ENCODE data around the gene ACYP1. TPM values are rescaled to one million over a fixed set of nuclear protein-coding genes. Genes with fewer than 3 reads are reported as not detected.

The ACYP1 gene
- total and polyA plus RNA-seq, 2 of the 13 experiments (the other 11 are each of a cell fraction or from before 2014, with no cell fraction given) = 9.7 to 22.4 TPM

DNA sequence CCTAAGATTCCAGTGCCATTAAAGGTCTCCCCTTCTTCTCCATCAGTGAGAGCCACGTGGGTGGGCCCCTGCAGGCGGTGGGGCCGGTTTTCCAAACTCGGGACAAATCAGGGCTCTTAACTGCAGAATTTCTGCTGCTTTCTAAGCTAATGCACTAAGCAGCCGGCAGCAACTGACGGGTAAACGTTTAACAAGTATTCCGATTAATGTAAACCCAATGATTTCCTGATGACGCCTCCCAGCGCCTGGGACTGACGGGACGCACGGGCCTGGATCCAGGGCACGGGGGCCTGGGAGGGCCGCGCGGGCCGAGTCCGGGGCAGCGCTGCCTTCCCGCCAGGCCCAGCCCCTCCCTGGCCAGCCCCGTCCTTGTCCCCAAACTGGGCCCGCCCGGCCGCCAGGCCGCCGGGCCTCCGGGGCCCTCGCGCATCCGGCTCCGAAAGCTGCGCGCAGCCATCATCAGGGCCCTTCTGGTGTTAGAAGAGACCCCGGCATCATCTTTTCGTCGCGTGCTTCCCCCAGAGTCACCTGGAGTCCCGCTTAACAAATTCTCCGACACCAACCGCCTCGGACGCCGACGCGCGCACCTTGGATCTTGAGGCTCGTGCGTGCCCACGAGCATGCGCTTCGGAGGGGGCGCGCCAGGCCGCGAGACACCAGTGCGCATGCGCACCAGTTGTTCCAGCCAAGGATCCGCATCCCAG is 12.8 kb downstream of the ACYP1 start, which contains the start of gene MLH3 (continued):
- TF ChIP-seq ATF7 (IDR thresholded peaks at IDR 0.05) (no peak), ATF7 (CRISPR knock-in tag; IDR thresholded peaks at IDR 0.05) (no peak), ZNF615 (CRISPR knock-in tag; IDR thresholded peaks at IDR 0.05; ENCODE audit: borderline replicate concordance) (no peak), ZNF33A (CRISPR knock-in tag; IDR thresholded peaks at IDR 0.05; ENCODE audit: borderline replicate concordance) (no peak), ZNF790 (CRISPR knock-in tag; IDR thresholded peaks at IDR 0.05; ENCODE audit: borderline replicate concordance) (peak; percentile 87; the same call in 1 of the 2 replicates), ZNF543 (CRISPR knock-in tag; IDR thresholded peaks at IDR 0.05) (peak; percentile 29; the same call in 1 of the 2 replicates), ZNF572 (CRISPR knock-in tag; IDR thresholded peaks at IDR 0.05) (no peak), ZNF296 (CRISPR knock-in tag; conservative IDR thresholded peaks at IDR 0.05) (no peak), SMAD1 (CRISPR knock-in tag; IDR thresholded peaks at IDR 0.05; ENCODE audit: borderline replicate concordance, low read depth) (0 out of 2 replicates have a peak, but pooled peaks have one; percentile 69), STAT5B (CRISPR knock-in tag; IDR thresholded peaks at IDR 0.05) (no peak), GABPB1 (CRISPR knock-in tag; IDR thresholded peaks at IDR 0.05) (peak; percentile 59), HNF4G (IDR thresholded peaks at IDR 0.05; ENCODE audit: borderline replicate concordance, low read depth, low read length) (no peak), HNF4G (CRISPR knock-in tag; IDR thresholded peaks at IDR 0.05; ENCODE audit: borderline replicate concordance, low read depth) (0 out of 2 replicates have a peak, but pooled peaks have one; percentile 39), ZNF407 (CRISPR knock-in tag; IDR thresholded peaks at IDR 0.05; ENCODE audit: not compliant biosample characterization) (peak; percentile 70), ZNF263 (CRISPR knock-in tag; IDR thresholded peaks at IDR 0.05) (no peak), ZNF256 (CRISPR knock-in tag; conservative IDR thresholded peaks at IDR 0.05) (no peak), IRX3 (CRISPR knock-in tag; IDR thresholded peaks at IDR 0.05; ENCODE audit: borderline replicate concordance, low read depth) (no peak), ZNF607 (CRISPR knock-in tag; IDR thresholded peaks at IDR 0.05; ENCODE audit: borderline replicate concordance) (no peak)
- TF ChIP-seq, protein P1, sequence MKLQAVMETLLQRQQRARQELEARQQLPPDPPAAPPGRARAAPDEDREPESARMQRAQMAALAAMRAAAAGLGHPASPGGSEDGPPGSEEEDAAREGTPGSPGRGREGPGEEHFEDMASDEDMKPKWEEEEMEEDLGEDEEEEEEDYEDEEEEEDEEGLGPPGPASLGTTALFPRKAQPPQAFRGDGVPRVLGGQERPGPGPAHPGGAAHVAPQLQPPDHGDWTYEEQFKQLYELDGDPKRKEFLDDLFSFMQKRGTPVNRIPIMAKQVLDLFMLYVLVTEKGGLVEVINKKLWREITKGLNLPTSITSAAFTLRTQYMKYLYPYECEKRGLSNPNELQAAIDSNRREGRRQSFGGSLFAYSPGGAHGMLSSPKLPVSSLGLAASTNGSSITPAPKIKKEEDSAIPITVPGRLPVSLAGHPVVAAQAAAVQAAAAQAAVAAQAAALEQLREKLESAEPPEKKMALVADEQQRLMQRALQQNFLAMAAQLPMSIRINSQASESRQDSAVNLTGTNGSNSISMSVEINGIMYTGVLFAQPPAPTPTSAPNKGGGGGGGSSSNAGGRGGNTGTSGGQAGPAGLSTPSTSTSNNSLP (IDR thresholded peaks at IDR 0.05; ENCODE audit: low read depth, low read length) = no peak

Data from HepG2 (cell line).